ENCODE data around the gene UIMC1. TPM values are rescaled to one million over a fixed set of nuclear protein-coding genes. Genes with fewer than 3 reads are reported as not detected.
"Not testable (repeated sequence)": the region's sequence is repeated elsewhere in the genome, so short reads cannot be mapped to it uniquely, and the experiment has no call there.

UIMC1 gene
- total RNA-seq, result 30.7 and 61.5 TPM in 2 replicates

GRCh38 chr5:177006265-177006972 lies at the start of gene UIMC1:
UIMC1 (minus strand) TSS chr5:177006779; CDS start chr5:176982615, 24,164 bp downstream.
- DNase-seq (ENCODE audit: low read depth in 2 of 2), result peak; percentile 95 to 97

- peak in 1 of 2 donors; percentile 21 for DNase-seq (ENCODE audit: low read depth in 2 of 2)
Observed at GRCh38 chr5:177049285-177049684, 42.7 kb upstream of the UIMC1 start.

- DNase-seq (ENCODE audit: low read depth in 2 of 2), result not testable (repeated sequence)
Observed at GRCh38 chr5:177048531-177048930, 42.0 kb upstream of the UIMC1 start.

DNA sequence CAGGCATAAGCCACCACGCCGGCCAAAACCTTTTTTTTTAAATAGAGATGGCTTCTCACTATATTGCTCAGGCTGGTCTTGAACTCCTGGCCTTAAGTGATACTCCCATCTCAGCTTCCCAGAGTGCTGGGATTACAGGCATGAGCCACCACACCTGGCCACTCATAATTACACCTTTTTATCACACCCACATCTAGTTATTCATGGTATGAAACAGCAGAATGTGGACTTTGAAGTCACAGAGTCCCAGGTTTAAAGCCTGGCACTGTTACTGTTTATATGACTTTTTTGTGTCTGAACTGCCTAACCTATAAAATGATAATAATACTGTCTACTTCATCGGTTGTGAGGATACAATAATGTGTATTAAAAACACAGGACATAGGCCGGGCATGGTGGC lies 39.1 kb upstream of the UIMC1 start:
- no peak for DNase-seq (ENCODE audit: low read depth in 2 of 2)

- no peak for DNase-seq (ENCODE audit: low read depth in 2 of 2)
Observed at GRCh38 chr5:177044641-177045040, 38.1 kb upstream of the UIMC1 start.

DNA sequence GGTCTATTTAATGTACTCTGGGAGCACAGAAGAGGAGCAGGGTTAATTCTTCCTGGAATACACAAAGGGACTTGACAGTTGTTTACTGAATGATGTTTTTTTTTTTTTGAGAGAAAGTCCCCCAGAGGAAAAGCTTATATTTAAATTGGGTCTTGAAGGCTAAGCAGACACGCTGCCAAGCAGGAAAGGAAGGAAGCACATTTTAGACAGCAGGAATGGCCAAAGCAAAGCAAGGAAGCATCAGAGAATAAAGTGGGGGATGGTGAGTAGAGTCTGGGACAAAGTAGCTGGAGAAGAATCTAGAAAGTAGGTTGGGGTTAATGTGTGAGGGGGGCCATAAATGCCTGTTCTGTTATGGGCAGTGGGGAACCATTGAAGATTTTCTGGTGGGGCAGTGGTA lies 37.4 kb upstream of the UIMC1 start:
- peak in 1 of 2 donors; percentile 49 for DNase-seq (ENCODE audit: low read depth in 2 of 2)

DNA sequence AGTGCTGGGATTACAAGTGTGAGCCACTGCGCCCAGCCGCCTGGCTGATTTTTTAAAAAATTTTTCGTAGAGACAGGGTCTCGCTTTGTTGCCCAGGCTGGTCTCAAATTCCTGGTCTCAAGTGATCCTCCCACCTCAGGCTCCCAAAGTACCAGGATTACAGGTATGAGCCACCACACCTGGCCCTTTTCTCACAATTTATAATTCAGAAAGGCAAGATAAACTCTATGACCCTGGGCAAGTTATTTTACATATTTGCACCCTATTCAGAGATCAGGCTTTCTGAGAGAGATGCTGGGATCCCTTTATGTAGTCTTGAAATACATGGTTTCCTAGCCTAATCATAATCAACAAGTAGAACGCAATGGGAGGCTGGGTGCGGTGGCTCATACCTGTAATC lies 36.5 kb upstream of the UIMC1 start:
- no peak for DNase-seq (ENCODE audit: low read depth in 2 of 2)

DNA sequence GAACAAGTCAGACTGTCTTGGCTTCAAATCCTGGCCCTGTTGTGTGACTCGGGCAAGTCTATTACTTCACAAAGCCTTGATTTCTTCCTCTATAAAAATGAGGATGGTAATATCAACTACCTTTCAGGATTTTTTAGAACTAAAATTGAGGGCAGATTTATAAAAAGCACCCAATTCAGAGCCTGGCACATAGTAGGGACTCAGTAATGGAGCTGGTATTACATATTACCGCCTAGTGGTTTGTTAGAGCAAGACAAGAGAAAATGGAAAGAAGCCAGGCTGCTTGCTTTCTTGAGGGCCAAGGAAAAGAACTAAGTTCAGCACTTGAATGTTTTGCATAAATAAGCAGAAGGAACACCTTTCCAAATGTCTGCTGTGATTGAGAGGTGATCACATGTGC lies 35.4 kb upstream of the UIMC1 start:
- no peak for DNase-seq (ENCODE audit: low read depth in 2 of 2)

DNA sequence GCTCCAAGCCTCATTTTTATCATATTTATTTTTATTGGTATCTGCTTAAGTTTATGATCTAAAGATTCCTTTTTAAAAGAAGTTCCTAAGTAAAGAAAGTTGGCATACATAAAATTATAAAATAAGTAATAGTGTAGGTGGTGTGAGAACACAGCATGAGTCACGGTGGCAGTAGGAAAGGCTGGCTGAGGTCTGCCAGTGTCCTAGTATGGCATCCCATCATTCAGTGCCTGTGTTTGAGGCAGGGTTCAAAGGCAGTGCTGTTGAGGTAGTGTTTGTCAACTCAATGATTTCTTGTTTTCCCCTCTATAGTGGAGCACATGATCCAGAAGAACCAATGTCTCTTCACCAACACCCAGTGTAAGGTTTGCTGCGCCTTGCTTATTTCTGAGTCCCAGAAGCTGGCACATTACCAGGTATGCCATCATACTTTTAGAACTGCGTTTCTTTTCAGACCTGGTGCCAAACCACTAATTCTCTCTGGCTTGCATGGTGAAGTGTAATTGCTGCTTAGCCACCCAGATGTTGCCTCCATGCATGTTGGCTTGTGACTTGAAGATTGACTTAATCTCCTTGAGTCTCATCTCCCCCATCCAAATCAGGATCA lies 34.3 kb upstream of the UIMC1 start:
- no peak for DNase-seq (ENCODE audit: low read depth in 2 of 2)

- DNase-seq (ENCODE audit: low read depth in 2 of 2), result no peak
Observed at GRCh38 chr5:177036921-177037320, 30.3 kb upstream of the UIMC1 start.

DNA sequence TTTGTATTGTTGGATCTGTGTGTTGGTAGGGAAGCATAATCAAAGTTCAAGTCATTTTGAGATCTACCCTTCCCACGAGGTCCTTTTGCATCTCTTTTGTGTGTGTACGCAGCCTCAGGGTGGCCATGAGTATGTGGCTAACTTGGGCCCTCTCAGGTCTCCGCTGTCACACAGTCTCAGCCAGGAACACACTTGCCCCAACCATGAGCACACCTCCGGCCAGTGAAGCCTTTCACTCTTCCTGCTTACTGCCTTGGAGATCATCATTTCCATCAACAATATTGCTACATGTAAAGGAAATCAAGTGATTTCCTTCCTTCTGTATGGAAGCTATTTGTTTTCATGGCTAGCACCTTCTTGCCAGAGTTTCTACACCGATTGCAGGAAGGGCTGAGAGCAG lies 29.9 kb upstream of the UIMC1 start:
- peak; percentile 21 to 38 for DNase-seq (ENCODE audit: low read depth in 2 of 2)

- DNase-seq (ENCODE audit: low read depth in 2 of 2), result peak in 1 of 2 donors; percentile 34
Observed at GRCh38 chr5:177035976-177036375, 29.4 kb upstream of the UIMC1 start.

- DNase-seq (ENCODE audit: low read depth in 2 of 2), result no peak
Observed at GRCh38 chr5:177029498-177029897, 22.9 kb upstream of the UIMC1 start.

DNA sequence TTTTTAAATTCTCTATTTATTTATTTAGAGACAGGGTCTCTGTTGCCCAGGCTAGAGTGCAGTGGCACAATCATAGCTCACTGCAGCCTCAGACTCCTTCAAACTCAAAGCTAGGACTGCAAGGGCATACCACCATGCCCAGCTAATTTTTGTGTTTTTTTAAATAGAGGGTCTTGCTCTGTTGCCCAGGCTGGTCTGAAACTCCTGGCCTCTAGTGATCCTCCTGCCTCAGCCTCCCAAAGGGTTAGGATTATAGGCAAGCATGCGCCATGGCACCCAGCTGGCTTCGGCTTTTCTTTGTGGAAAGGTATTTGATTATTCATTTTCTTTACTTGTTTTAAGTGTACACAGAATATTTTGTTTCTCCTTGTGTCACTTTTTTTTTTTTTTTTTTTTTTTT lies 21.1 kb upstream of the UIMC1 start:
- no peak for DNase-seq (ENCODE audit: low read depth in 2 of 2)

- DNase-seq (ENCODE audit: low read depth in 2 of 2), result no peak
Observed at GRCh38 chr5:177025101-177025601, 18.6 kb upstream of the UIMC1 start.

DNA sequence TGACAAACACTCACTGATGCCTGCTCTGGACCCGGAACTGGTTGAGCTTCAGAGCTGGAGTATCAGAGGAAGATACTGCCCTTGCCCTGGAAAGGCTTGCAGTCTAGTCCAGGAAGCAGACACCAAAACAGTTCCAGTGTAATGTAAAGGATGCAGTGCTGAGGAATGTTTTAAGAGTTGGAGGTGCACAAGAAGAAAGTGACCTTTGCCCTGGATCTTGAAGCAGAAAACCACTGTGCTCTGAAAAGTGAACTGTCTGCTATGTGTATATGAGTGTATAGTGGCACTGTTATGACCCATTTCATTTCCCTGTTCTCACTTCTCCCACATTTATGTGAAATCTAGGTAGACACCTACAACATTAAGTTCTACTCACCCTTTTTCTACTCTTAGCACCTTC lies 18.0 kb upstream of the UIMC1 start:
- no peak for DNase-seq (ENCODE audit: low read depth in 2 of 2)

GRCh38 chr5:177023303-177023664 lies 16.7 kb upstream of the UIMC1 start:
- peak in 1 of 2 donors; percentile 18 for DNase-seq (ENCODE audit: low read depth in 2 of 2)

GRCh38 chr5:177022386-177023302 lies 16.1 kb upstream of the UIMC1 start, which contains the start of gene ZNF346:
ZNF346 (plus strand) TSS chr5:177022696; CDS start chr5:177022739, 43 bp downstream.
- peak; percentile 93 to 95 for DNase-seq (ENCODE audit: low read depth in 2 of 2)

DNA sequence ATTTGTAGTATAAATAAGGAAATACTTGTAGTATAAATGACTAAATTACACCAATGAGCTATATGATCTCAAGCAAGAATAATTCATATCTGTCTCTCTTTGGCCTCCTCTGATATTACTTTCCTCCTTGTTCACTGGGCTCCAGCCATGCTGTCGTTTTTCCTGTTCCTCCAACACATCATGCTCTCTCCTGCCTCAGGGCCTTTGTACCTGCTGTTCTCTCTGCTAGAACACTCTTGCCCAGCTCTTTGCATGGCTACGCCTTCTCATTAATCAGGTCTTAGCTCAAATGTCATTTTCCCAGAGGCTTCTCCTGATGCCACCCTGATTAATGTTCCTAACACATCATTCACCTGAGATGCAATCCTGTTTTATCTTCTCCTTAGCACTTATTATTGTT lies 13.5 kb upstream of the UIMC1 start:
- no peak for DNase-seq (ENCODE audit: low read depth in 2 of 2)

DNA sequence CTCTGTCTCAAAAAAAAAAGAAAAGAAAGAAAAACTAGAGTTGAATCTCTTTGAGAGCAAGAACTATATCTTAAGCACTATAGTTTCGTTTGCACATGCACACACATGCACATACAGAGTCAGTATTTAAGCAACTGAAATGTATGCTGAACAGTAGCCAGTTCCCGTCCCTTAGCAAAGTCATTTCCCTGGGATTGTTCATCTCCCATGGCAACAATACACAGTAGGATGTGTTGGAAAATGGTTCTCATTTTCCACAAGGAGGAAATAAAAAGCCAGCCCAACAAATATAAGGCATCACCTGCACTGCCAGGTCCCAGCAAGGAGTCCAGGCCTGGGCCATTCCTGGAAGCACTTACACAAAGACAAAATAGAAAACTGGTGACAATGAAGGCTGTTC lies 11.8 kb upstream of the UIMC1 start:
- DNase-seq (ENCODE audit: low read depth in 2 of 2), result peak; percentile 14 to 81

DNA sequence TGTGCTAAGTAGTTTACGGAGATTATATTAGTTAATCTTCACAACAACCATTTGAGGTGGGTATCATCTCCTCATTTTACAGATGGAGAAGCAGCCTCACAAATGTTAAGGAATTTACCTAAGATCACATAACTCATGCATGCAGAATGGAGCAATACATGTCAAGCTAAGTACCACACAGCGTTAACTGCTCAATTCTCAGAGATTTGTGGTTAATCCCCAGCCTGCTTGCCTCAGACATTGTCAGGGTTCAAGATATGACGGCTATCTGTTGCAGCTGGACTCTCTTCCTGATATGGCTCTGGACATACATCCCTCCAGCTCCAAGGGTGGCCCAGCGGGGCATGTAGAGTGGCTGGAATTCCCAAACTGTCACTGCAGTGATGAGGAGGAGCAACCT lies 8.6 kb upstream of the UIMC1 start:
- DNase-seq (ENCODE audit: low read depth in 2 of 2), result no peak

DNA sequence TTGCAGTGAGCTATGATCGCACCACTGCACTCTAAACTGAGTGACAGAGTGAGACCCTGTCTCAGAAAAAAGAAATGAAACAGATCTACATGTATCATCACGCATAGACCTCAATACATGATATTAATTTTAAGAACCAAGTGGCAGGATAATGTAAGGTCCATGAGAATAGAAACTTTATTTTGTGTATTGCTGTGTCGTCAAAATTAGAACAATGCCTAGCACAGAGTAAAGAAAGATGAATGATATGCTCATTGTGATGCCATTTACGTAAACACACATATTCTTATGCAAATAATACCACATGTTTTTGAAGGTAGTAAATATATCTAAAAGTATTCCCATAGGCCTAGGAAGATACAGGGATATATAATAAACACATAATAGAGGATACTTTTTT lies 3.6 kb upstream of the UIMC1 start:
- no peak for DNase-seq (ENCODE audit: low read depth in 2 of 2)

All from lung microvascular endothelial cell (primary cell).